Fibroblast of pulmonary artery (primary cell): Measurements from ENCODE around the gene CD7.

Experiments
- DNase-seq: peaks from one replicate; pipeline ENCODE4 v3.0.0-alpha.2; 2010; ENCODE audit warnings: low read depth
- H3K4me3 ChIP-seq: replicated peaks from 2 replicates; pipeline ENCODE4 v1.5.1; 2011; ENCODE audit warnings: low read depth, mild to moderate bottlenecking, control low read depth, low read length, moderate library complexity
- CTCF ChIP-seq: IDR thresholded peaks from 2 replicates; pipeline ENCODE4 v1.5.1; 2011; ENCODE audit warnings: mild to moderate bottlenecking, control low read depth, low read length, inconsistent platforms; ENCODE audit errors: missing control alignments

CD7 gene

GRCh38 chr17:82357394-82357793, 40.0 kb upstream of the CD7 start:
- H3K4me3 ChIP-seq, result no peak overlapping the region
- DNase-seq, result no peak
- TF ChIP-seq CTCF, result no peak

DNA sequence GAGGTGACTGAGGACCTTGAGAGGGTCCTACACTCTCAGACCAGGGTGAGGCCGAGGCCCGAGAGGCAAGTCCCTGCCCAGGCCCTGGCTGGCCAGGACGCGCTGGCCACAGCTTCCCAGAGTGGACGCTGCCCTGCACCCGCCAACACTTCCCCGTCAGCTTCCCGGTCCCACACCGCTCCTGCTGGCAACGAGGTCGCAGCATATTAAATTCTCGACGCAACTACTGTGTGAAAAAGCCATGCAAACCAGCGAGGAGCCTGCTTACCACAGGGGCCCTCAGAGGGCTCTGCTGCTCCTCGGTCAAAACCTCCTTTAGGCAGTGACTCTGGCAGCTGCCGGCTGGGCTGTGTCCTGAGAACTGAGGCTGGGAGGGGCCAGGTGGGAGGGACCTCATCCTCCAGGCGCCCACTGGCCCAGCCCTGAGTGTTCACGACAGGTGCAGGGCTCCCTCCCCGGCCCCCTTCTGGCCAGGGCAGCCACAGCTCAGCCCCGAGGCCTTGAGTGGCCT, 39.5 kb upstream of the CD7 start:
- no peak for DNase-seq
- no peak overlapping the region for H3K4me3 ChIP-seq
- TF ChIP-seq CTCF, result no peak

- TF ChIP-seq CTCF, result no peak
- no peak overlapping the region for H3K4me3 ChIP-seq
- peak; percentile 20 for DNase-seq
Measured at GRCh38 chr17:82355770-82356427, 38.5 kb upstream of the CD7 start.

- no peak overlapping the region for H3K4me3 ChIP-seq
- no peak for TF ChIP-seq CTCF
- DNase-seq, result no peak
Measured at GRCh38 chr17:82354804-82355308, 37.4 kb upstream of the CD7 start.

GRCh38 chr17:82353484-82353883, 36.1 kb upstream of the CD7 start:
- H3K4me3 ChIP-seq, result no peak overlapping the region
- no peak for TF ChIP-seq CTCF
- no peak for DNase-seq

DNA sequence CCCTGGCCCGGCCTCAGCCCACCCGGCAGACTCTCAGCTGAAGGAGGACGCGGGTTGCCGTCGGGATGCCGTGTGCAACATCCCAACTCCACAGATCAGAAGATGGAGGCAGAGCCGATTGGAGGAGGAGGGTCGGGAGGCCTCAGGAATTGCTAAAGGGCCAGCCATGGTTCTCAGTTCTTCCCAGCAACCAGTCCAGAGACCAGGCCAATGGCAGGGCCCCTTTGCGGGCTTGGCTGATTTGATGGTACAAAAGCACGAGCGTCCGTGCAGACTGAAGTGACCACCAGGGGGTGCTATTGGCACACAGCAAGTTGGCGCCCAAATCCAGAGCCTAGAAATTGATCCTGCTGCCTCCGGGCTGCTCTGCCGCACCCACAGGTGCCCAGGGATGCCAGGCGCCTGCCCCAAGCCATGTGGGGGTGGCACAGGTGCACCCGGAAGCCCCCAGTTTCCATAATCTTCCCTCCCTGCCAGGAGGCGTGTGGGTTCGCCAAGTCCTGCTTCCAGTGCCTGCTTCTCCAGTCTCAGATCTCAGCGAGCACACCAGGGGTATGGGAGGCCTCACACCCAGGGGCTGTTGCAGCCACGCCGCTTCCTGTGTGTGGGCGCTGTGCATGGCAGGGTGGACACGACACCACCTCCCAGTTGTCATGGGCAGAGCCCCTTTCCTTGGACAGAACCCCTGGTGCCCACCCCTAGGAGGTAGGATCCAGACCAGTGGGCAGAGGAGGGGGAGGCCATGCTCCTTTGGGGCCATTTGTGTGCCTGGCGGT, 34.5 kb upstream of the CD7 start:
- peak; percentile 94 for DNase-seq

More for the DNA sequence above, 34.5 kb upstream of the CD7 start:
- no peak overlapping the region for H3K4me3 ChIP-seq
- peak; percentile 90 for TF ChIP-seq CTCF
